Dermis blood vessel endothelial cell (primary cell): Measurements from ENCODE around the gene STX16. TPM values are rescaled to one million over a fixed set of nuclear protein-coding genes. Genes with fewer than 3 reads are reported as not detected.

Experiments used
- DNase-seq: peaks from one replicate; pipeline ENCODE4 v3.0.0; 2010
- total RNA-seq: library from RNA; depleted of rRNA; stranded (reverse); fragments of >200 nt; gene quantifications from 2 replicates; pipeline ENCODE4 v1.2.3, GENCODE V29; 2014

Gene STX16
- total RNA-seq, 1 donor from 2014 or later: 36.4 TPM

GRCh38 chr20:58677808-58678207 is 26.7 kb downstream of the STX16 start:
- no peak for DNase-seq

- DNase-seq: no peak
Observed at GRCh38 chr20:58678806-58679205, 27.7 kb downstream of the STX16 start.

- no peak for DNase-seq
Observed at GRCh38 chr20:58682656-58683531, 31.8 kb downstream of the STX16 start.

GRCh38 chr20:58684291-58684690 is 33.2 kb downstream of the STX16 start:
- no peak for DNase-seq

- DNase-seq: no peak
Observed at GRCh38 chr20:58685988-58686387, 34.9 kb downstream of the STX16 start.

- DNase-seq: no peak
Observed at GRCh38 chr20:58688414-58688813, 37.3 kb downstream of the STX16 start.

- DNase-seq: peak; percentile 46
Observed at GRCh38 chr20:58688840-58689239, 37.8 kb downstream of the STX16 start.

GRCh38 chr20:58690396-58691135 is 39.5 kb downstream of the STX16 start:
- no peak for DNase-seq

GRCh38 chr20:58691773-58692578 is 40.9 kb downstream of the STX16 start:
- no peak for DNase-seq

GRCh38 chr20:58692579-58693225 is 41.6 kb downstream of the STX16 start, which contains the start of gene NPEPL1:
Gene NPEPL1, plus strand, starts transcription at chr20:58692800. Its CDS starts 101 bp downstream, at chr20:58692901.
- peak; percentile 84 for DNase-seq

- peak; percentile 30 for DNase-seq
Observed at GRCh38 chr20:58693226-58694006, 42.3 kb downstream of the STX16 start.

- DNase-seq: no peak
Observed at GRCh38 chr20:58694241-58695083, 43.4 kb downstream of the STX16 start.

GRCh38 chr20:58695084-58695722 is 44.1 kb downstream of the STX16 start:
- DNase-seq: no peak

- DNase-seq: no peak
Observed at GRCh38 chr20:58695895-58696375, 44.9 kb downstream of the STX16 start.

GRCh38 chr20:58696411-58696961 is 45.4 kb downstream of the STX16 start:
- DNase-seq: no peak

- no peak for DNase-seq
Observed at GRCh38 chr20:58697201-58697866, 46.3 kb downstream of the STX16 start.

GRCh38 chr20:58697867-58698703 is 47.0 kb downstream of the STX16 start:
- DNase-seq: no peak
